Measurements from ENCODE around the gene CCR5AS.
A peak's percentile ranks its signal among the peaks of the same experiment; 100 is the strongest.

CCR5AS gene

DNA sequence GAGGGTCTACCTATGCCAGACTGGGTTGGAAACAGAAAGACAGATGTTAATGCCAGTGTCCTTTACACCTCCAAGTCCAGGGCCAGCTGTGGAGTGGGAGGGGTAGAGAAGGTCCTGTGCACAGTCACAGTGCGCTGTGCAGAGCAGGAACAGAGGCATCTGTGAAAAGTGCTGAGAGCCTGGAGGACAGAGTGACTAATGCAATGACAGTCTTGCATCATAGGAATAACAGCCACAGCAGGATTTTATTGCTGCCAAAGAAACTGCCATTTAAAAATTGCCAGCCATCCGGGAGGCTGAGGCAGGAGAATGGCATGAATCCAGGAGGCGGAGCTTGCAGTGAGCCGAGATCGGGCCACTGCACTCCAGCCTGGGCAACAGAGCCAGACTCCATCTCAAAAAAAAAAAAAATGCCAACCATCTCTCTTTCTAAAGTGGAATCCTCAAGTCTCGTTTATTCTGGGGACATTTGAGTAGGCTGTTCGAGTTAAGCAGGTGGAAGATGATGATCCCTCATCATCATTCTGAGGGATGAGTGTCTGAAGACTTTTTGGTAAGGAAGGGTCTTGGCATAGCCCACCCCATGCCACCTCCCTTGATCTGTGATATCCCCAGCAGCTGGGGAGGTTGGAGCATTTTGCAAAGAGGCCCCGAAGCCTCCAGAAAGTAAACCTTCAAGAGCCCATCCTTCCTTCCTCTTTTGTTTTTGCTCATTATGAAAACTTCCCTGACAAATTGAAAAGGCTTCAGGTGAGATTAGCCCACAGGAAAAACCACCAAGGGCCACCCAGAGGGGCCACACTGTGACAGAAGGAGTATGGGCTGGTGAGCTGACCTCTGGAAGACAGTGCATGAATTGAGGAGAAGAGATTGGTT lies 45.2 kb downstream of the CCR5AS start:
- peaks cover 5 to 52% of the 10 kb centered on the region in 2 donors for H3K4me1 ChIP-seq
- intact Hi-C loops (cut with DNase I): no loop called here
- DNase-seq (peak in 1 of 4 donors; percentile 53), ATAC-seq (peak; percentile 78)
- no peaks in the 10 kb centered on the region for H3K9me3 ChIP-seq
- H3K4me3 ChIP-seq: no peak overlapping the region
- TF ChIP-seq, protein P1, sequence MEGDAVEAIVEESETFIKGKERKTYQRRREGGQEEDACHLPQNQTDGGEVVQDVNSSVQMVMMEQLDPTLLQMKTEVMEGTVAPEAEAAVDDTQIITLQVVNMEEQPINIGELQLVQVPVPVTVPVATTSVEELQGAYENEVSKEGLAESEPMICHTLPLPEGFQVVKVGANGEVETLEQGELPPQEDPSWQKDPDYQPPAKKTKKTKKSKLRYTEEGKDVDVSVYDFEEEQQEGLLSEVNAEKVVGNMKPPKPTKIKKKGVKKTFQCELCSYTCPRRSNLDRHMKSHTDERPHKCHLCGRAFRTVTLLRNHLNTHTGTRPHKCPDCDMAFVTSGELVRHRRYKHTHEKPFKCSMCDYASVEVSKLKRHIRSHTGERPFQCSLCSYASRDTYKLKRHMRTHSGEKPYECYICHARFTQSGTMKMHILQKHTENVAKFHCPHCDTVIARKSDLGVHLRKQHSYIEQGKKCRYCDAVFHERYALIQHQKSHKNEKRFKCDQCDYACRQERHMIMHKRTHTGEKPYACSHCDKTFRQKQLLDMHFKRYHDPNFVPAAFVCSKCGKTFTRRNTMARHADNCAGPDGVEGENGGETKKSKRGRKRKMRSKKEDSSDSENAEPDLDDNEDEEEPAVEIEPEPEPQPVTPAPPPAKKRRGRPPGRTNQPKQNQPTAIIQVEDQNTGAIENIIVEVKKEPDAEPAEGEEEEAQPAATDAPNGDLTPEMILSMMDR (IDR thresholded peaks at IDR 0.05): no peak
- H3K36me3 ChIP-seq: no peaks in the 10 kb centered on the region
- H3K27ac ChIP-seq: peak overlapping the region in 1 of 2 donors; percentile 66
- no peaks in the 10 kb centered on the region for H3K27me3 ChIP-seq

DNA sequence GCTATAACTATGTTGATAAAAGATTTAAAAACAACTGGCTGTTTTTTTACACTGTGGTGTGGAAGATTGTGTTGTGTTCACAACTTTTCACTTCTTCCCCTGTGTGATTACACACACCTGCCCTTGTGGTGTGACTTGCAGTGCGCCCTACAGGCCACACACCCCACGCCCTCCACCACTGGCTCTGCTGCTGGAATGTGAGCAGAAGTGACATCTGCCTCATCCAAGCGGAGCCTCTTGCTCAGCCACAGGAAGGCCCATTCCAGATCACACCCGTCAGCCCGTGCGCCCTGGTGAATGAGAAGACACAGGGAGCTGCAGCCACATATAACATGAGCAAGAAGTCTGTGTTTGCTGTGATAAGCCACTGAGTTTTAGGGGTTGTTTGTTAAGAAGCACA lies 46.0 kb downstream of the CCR5AS start:
- DNase-seq: no peak
- Histone ChIP-seq H3K27ac (peak overlapping the region in 1 of 2 donors; percentile 66), H3K9me3 (no peaks in the 10 kb centered on the region), H3K36me3 (no peaks in the 10 kb centered on the region), H3K27me3 (no peaks in the 10 kb centered on the region), H3K4me3 (no peak overlapping the region), H3K4me1 (peaks cover 5 to 52% of the 10 kb centered on the region in 2 donors)
- TF ChIP-seq, protein P1 (IDR thresholded peaks at IDR 0.05): no peak
- intact Hi-C loops (cut with DNase I): no loop called here
- ATAC-seq: peak; percentile 35

DNA sequence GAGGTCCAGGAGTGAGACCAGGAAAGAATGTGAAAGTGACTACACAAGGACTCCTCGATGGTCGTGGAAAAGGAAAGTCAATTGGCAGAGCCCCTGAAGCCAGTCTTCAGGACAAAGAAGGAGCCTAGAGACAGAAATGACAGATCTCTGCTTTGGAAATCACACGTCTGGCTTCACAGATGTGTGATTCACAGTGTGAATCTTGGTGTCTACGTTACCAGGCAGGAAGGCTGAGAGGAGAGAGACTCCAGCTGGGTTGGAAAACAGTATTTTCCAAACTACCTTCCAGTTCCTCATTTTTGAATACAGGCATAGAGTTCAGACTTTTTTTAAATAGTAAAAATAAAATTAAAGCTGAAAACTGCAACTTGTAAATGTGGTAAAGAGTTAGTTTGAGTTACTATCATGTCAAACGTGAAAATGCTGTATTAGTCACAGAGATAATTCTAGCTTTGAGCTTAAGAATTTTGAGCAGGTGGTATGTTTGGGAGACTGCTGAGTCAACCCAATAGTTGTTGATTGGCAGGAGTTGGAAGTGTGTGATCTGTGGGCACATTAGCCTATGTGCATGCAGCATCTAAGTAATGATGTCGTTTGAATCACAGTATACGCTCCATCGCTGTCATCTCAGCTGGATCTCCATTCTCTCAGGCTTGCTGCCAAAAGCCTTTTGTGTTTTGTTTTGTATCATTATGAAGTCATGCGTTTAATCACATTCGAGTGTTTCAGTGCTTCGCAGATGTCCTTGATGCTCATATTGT lies 47.0 kb downstream of the CCR5AS start:
- intact Hi-C loops (cut with DNase I): no loop called here
- peak; percentile 46 for ATAC-seq
- TF ChIP-seq, protein P1 (IDR thresholded peaks at IDR 0.05): no peak
- Histone ChIP-seq H3K4me3 (no peak overlapping the region), H3K27ac (peak overlapping the region; percentile 20 to 59), H3K36me3 (no peaks in the 10 kb centered on the region), H3K9me3 (no peaks in the 10 kb centered on the region), H3K27me3 (no peaks in the 10 kb centered on the region), H3K4me1 (peaks cover 5 to 44% of the 10 kb centered on the region in 2 donors)
- DNase-seq: peak in 1 of 4 donors; percentile 33

DNA sequence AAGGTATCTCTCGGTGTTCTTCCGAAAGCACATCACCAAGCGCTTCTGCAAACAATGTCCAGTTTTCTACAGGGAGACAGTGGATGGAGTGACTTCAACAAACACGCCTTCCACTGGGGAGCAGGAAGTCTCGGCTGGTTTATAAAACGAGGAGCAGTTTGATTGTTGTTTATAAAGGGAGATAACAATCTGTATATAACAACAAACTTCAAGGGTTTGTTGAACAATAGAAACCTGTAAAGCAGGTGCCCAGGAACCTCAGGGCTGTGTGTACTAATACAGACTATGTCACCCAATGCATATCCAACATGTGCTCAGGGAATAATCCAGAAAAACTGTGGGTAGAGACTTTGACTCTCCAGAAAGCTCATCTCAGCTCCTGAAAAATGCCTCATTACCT lies 48.4 kb downstream of the CCR5AS start:
- no peak for ATAC-seq
- TF ChIP-seq, protein P1 (IDR thresholded peaks at IDR 0.05): no peak
- Histone ChIP-seq H3K9me3 (no peaks in the 10 kb centered on the region), H3K36me3 (no peaks in the 10 kb centered on the region), H3K27me3 (no peaks in the 10 kb centered on the region), H3K4me1 (peaks cover 5 to 44% of the 10 kb centered on the region in 2 donors), H3K4me3 (no peak overlapping the region), H3K27ac (no peak overlapping the region)
- intact Hi-C loops (cut with DNase I): no loop called here
- no peak for DNase-seq

GRCh38 chr3:46356909-46357308 lies 50.0 kb downstream of the CCR5AS start:
- H3K36me3 ChIP-seq: no peaks in the 10 kb centered on the region
- no peaks in the 10 kb centered on the region for H3K27me3 ChIP-seq
- H3K4me1 ChIP-seq: peaks cover 5 to 42% of the 10 kb centered on the region in 2 donors
- no peak for ATAC-seq
- DNase-seq: no peak
- intact Hi-C loops (cut with DNase I): no loop called here
- H3K9me3 ChIP-seq: no peaks in the 10 kb centered on the region
- no peak overlapping the region for H3K27ac ChIP-seq
- H3K4me3 ChIP-seq: peak overlapping the region in 1 of 2 donors; percentile 19
- TF ChIP-seq, protein P1 (IDR thresholded peaks at IDR 0.05): no peak

Data from left lung (tissue), 4 donors.